NOMO-1 (cell line): Measurements from ENCODE around the gene HOXC13.

Experiments
- DNase-seq, 2 experiments: peaks; one replicate each; lab custom pipeline; 2025; ENCODE audit not compliant: unreplicated experiment in 2 of 2; lab: John Stamatoyannopoulos, UW

The HOXC13 gene

GRCh38 chr12:53968214-53969127 is 29.8 kb downstream of the HOXC13 start:
- DNase-seq = no peak

- no peak for DNase-seq
Observed at GRCh38 chr12:53969588-53970259, 31.1 kb downstream of the HOXC13 start.

- no peak for DNase-seq
Observed at GRCh38 chr12:53970451-53970850, 31.8 kb downstream of the HOXC13 start.

GRCh38 chr12:53971129-53971528 is 32.5 kb downstream of the HOXC13 start:
- no peak for DNase-seq

- no peak for DNase-seq
Observed at GRCh38 chr12:53971686-53972085, 33.1 kb downstream of the HOXC13 start.

GRCh38 chr12:53972152-53972702 is 33.6 kb downstream of the HOXC13 start:
- no peak for DNase-seq

GRCh38 chr12:53972722-53973235 is 34.1 kb downstream of the HOXC13 start, which contains the start of gene HOXC11:
Gene HOXC11, plus strand, starts transcription at chr12:53973126. Its CDS starts 116 bp downstream, at chr12:53973242.
- DNase-seq = no peak

GRCh38 chr12:53973236-53974042 is 34.8 kb downstream of the HOXC13 start:
- no peak for DNase-seq

GRCh38 chr12:53974084-53975063 is 35.7 kb downstream of the HOXC13 start, which contains the start of gene HOTAIR:
Gene HOTAIR, minus strand, starts transcription at chr12:53974954.
- no peak for DNase-seq

- DNase-seq = no peak
Observed at GRCh38 chr12:53975064-53975471, 36.4 kb downstream of the HOXC13 start.

- no peak for DNase-seq
Observed at GRCh38 chr12:53975479-53976152, 37.0 kb downstream of the HOXC13 start.

GRCh38 chr12:53976172-53976822 is 37.7 kb downstream of the HOXC13 start:
- no peak for DNase-seq

GRCh38 chr12:53976823-53977595 is 38.4 kb downstream of the HOXC13 start:
- DNase-seq = no peak

GRCh38 chr12:53977596-53978445 is 39.2 kb downstream of the HOXC13 start:
- no peak for DNase-seq

- no peak for DNase-seq
Observed at GRCh38 chr12:53978477-53979356, 40.1 kb downstream of the HOXC13 start.
